K562 (cell line): ENCODE measurements around the gene ITPR2. TPM values are rescaled to one million over a fixed set of nuclear protein-coding genes. Genes with fewer than 3 reads are reported as not detected.

ENCODE experiments used
- CAMTA2 ChIP-seq: fragments of 250-450 bp; sonication (Bioruptor Pico); conservative IDR thresholded peaks from 2 replicates; pipeline ENCODE4 v1.5.1; 2022
- CBFB ChIP-seq: sonication (generic); formaldehyde crosslinking; IDR thresholded peaks from 2 replicates; pipeline ENCODE4 v1.4.0; 2020; ENCODE audit warnings: mild to moderate bottlenecking, missing genetic modification reagents
- CCAR2 ChIP-seq: fragments of 200-400 bp; formaldehyde crosslinking; IDR thresholded peaks from 2 replicates; pipeline ENCODE4 v1.6.1; 2017; ENCODE audit warnings: mild to moderate bottlenecking, low read depth, low read length
- DPF2 ChIP-seq: fragments of 450-650 bp; IDR thresholded peaks from 2 replicates; pipeline ENCODE4 v1.6.1; 2016
- ELF1 ChIP-seq: fragments of 200-800 bp; sonication (Bioruptor generic); IDR thresholded peaks from 2 replicates; pipeline ENCODE4 v1.6.1; 2016; ENCODE audit warnings: missing genetic modification characterization, missing compliant biosample characterization
- FOXP1 ChIP-seq: sonication (generic); formaldehyde crosslinking; IDR thresholded peaks from 2 replicates; pipeline ENCODE4 v1.8.0; 2022; ENCODE audit warnings: mild to moderate bottlenecking, missing genetic modification reagents
- IFI16 ChIP-seq: fragments of 250-450 bp; sonication (Bioruptor Pico); IDR thresholded peaks from 2 replicates; pipeline ENCODE4 v2.1.2; 2022; ENCODE audit warnings: mild to moderate bottlenecking, inconsistent platforms
- KLF1 ChIP-seq: fragments of 450-650 bp; IDR thresholded peaks from 2 replicates; pipeline ENCODE4 v1.6.1; 2016; ENCODE audit warnings: missing genetic modification characterization, missing compliant biosample characterization
- MCM5 ChIP-seq: fragments of 450-650 bp; IDR thresholded peaks from 2 replicates; pipeline ENCODE4 v1.6.1; 2016; ENCODE audit warnings: low read depth
- MEF2D ChIP-seq: conservative IDR thresholded peaks from 2 replicates; pipeline ENCODE4 v1.6.1; 2016; ENCODE audit warnings: low read depth, missing genetic modification characterization, missing compliant biosample characterization
- PCBP2 ChIP-seq: fragments of 200-400 bp; formaldehyde crosslinking; IDR thresholded peaks from 2 replicates; pipeline ENCODE4 v1.6.1; 2018; ENCODE audit warnings: low read length, low read depth, mild to moderate bottlenecking, moderate library complexity; ENCODE audit not compliant: poor library complexity, severe bottlenecking
- RB1 ChIP-seq: fragments of 450-650 bp; IDR thresholded peaks from 2 replicates; pipeline ENCODE4 v1.6.1; 2017; ENCODE audit warnings: low read depth, mild to moderate bottlenecking
- RFX1 ChIP-seq: fragments of 450-650 bp; IDR thresholded peaks from 2 replicates; pipeline ENCODE4 v1.6.1; 2016; ENCODE audit warnings: mild to moderate bottlenecking, moderate library complexity
- SRSF1 ChIP-seq: fragments of 200-400 bp; formaldehyde crosslinking; IDR thresholded peaks from 2 replicates; pipeline ENCODE4 v1.6.1; 2017; ENCODE audit warnings: mild to moderate bottlenecking, low read depth, low read length, moderate library complexity
- TEAD4 ChIP-seq, 2 experiments: sonication (generic) in 1 of 2; formaldehyde crosslinking in 1 of 2; IDR thresholded peaks; 2 replicates each; pipeline versions ENCODE4 v1.6.1 to v1.8.0; 2012 to 2022; ENCODE audit warnings: borderline replicate concordance in 1 of 2, inconsistent platforms in 1 of 2, low read length in 1 of 2, mild to moderate bottlenecking in 1 of 2, missing genetic modification reagents in 1 of 2
- YBX1 ChIP-seq: fragments of 450-650 bp; IDR thresholded peaks from 2 replicates; pipeline ENCODE4 v1.7.1; 2016; ENCODE audit warnings: mild to moderate bottlenecking
- ZFP36 ChIP-seq: fragments of 150-350 bp; IDR thresholded peaks from 2 replicates; pipeline ENCODE4 v1.6.1; 2018; ENCODE audit warnings: low read length, low read depth; ENCODE audit not compliant: partially characterized antibody
- ZKSCAN1 ChIP-seq: fragments of 150-350 bp; IDR thresholded peaks from 2 replicates; pipeline ENCODE4 v1.6.1; 2016; ENCODE audit warnings: low read depth, low read length
- ZNF263 ChIP-seq: sonication (generic); formaldehyde crosslinking; IDR thresholded peaks from 2 replicates; pipeline ENCODE4 v1.8.0; 2022; ENCODE audit warnings: mild to moderate bottlenecking, missing genetic modification reagents, borderline replicate concordance
- polyA plus RNA-seq, 8 experiments: library from polyadenylated mRNA; depleted of rRNA in 4 of 8; stranded (reverse) in 5 of 8; unstranded in 3 of 8; fragments of >200 nt; fragmentation: Nextera tagmentation in 2 of 8; fragmentation: Illumina TruSeq in 1 of 8; extraction: Ambion mirVana in 2 of 8; extraction: Trizol in 1 of 8; gene quantifications; 2 replicates each; pipeline versions ENCODE4 v1.2.1 to v1.2.3, GENCODE V29; 2011 to 2014; ENCODE audit warnings: inconsistent platforms in 1 of 8, missing spikeins in 1 of 8
- total RNA-seq, 7 experiments: library from RNA; depleted of rRNA in 6 of 7; stranded (reverse); fragments of >200 nt in 6 of 7; fragmentation: Illumina TruSeq in 2 of 7; extraction: Trizol in 2 of 7; gene quantifications; 2 replicates each; pipeline versions ENCODE4 v1.2.1 to v1.2.3, GENCODE V29; 2011 to 2021; ENCODE audit warnings: low replicate concordance in 1 of 7
- TF ChIP-seq, protein P1 (sequence below): sonication (generic); formaldehyde crosslinking; IDR thresholded peaks from 2 replicates; pipeline ENCODE4 v1.8.1; 2023; ENCODE audit warnings: mild to moderate bottlenecking, missing genetic modification reagents
- TF ChIP-seq, protein P2 (sequence below): fragments of 450-650 bp; IDR thresholded peaks from 2 replicates; pipeline ENCODE4 v1.6.1; 2016; ENCODE audit warnings: antibody characterized with exemption
- TF ChIP-seq, protein P3 (sequence below): sonication (generic); formaldehyde crosslinking; IDR thresholded peaks from 2 replicates; pipeline ENCODE4 v1.8.1; 2022; ENCODE audit warnings: missing genetic modification reagents
- TF ChIP-seq, protein P4 (sequence below): sonication (generic); formaldehyde crosslinking; IDR thresholded peaks from 2 replicates; pipeline ENCODE4 v1.8.0; 2023; ENCODE audit warnings: mild to moderate bottlenecking, missing genetic modification reagents
- TF ChIP-seq, protein P5 (sequence below): sonication (generic); formaldehyde crosslinking; IDR thresholded peaks from 2 replicates; pipeline ENCODE4 v1.8.0; 2022; ENCODE audit warnings: mild to moderate bottlenecking, missing genetic modification reagents

ITPR2 gene
- total and polyA plus RNA-seq, 9 of the 15 experiments (the other 6 are each of a cell fraction or from before 2014, with no cell fraction given) = 0.21 to 3.3 (median 0.95) TPM

DNA sequence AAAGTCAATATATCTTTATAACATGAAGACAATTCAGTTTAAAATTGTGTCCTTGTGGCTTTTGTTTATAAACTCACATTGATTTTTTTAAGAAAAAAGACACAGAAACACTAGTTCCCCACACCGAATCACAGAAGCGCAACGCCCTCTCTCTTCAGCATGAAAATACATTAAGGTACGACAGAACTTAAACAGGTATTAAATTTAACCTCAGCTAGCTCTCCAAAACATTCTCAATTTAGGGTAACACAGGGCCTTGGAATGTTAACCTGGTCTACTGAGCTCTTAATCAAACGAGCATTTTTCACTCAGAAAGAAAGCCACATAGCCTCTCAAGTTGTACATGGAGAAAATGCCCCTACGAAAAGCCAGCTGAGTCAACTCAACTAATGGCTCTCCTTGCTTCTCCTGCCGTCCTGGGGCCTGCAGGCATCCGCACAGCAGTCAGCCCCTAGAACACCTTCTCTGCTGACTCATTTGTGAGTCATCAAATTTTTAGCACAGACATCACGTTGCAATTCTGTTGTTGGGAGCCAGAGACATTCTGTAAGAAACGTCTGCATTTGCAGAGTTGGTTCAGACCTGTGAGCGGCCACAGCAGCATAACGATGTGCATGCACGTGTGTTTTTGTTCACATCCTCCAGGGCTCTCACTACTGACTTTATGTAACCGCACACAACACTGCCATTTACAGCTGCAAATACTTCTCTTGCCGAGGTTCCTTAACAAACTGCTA, 141.6 kb downstream of the ITPR2 start (continued):
- TF ChIP-seq, protein P1, sequence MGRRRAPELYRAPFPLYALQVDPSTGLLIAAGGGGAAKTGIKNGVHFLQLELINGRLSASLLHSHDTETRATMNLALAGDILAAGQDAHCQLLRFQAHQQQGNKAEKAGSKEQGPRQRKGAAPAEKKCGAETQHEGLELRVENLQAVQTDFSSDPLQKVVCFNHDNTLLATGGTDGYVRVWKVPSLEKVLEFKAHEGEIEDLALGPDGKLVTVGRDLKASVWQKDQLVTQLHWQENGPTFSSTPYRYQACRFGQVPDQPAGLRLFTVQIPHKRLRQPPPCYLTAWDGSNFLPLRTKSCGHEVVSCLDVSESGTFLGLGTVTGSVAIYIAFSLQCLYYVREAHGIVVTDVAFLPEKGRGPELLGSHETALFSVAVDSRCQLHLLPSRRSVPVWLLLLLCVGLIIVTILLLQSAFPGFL = no peak
- no peak for TF ChIP-seq RFX1
- no peak for TF ChIP-seq FOXP1 (CRISPR knock-in tag)
- TF ChIP-seq, protein P2, sequence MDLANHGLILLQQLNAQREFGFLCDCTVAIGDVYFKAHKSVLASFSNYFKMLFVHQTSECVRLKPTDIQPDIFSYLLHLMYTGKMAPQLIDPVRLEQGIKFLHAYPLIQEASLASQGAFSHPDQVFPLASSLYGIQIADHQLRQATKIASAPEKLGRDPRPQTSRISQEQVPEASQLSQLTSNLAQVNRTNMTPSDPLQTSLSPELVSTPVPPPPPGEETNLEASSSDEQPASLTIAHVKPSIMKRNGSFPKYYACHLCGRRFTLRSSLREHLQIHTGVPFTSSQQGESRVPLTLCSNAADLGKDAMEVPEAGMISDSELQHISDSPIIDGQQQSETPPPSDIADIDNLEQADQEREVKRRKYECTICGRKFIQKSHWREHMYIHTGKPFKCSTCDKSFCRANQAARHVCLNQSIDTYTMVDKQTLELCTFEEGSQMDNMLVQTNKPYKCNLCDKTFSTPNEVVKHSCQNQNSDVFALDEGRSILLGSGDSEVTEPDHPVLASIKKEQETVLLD = no peak
- TF ChIP-seq CAMTA2 (CRISPR knock-in tag) = no peak
- no peak for TF ChIP-seq CCAR2
- TF ChIP-seq, protein P3, sequence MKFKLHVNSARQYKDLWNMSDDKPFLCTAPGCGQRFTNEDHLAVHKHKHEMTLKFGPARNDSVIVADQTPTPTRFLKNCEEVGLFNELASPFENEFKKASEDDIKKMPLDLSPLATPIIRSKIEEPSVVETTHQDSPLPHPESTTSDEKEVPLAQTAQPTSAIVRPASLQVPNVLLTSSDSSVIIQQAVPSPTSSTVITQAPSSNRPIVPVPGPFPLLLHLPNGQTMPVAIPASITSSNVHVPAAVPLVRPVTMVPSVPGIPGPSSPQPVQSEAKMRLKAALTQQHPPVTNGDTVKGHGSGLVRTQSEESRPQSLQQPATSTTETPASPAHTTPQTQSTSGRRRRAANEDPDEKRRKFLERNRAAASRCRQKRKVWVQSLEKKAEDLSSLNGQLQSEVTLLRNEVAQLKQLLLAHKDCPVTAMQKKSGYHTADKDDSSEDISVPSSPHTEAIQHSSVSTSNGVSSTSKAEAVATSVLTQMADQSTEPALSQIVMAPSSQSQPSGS = no peak
- no peak for TF ChIP-seq KLF1 (tag)
- TF ChIP-seq, protein P4, sequence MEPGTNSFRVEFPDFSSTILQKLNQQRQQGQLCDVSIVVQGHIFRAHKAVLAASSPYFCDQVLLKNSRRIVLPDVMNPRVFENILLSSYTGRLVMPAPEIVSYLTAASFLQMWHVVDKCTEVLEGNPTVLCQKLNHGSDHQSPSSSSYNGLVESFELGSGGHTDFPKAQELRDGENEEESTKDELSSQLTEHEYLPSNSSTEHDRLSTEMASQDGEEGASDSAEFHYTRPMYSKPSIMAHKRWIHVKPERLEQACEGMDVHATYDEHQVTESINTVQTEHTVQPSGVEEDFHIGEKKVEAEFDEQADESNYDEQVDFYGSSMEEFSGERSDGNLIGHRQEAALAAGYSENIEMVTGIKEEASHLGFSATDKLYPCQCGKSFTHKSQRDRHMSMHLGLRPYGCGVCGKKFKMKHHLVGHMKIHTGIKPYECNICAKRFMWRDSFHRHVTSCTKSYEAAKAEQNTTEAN (CRISPR knock-in tag) = no peak
- no peak for TF ChIP-seq ELF1 (tag)
- no peak for TF ChIP-seq CBFB
- no peak for TF ChIP-seq ZFP36
- no peak for TF ChIP-seq ZNF263
- no peak; the same call in 1 of the 2 replicates for TF ChIP-seq MEF2D (tag)
- TF ChIP-seq SRSF1 = no peak
- TF ChIP-seq, protein P5, sequence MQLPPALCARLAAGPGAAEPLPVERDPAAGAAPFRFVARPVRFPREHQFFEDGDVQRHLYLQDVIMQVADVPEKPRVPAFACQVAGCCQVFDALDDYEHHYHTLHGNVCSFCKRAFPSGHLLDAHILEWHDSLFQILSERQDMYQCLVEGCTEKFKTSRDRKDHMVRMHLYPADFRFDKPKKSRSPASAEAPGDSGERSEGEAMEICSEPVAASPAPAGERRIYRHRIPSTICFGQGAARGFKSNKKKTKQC (CRISPR knock-in tag) = no peak
- TF ChIP-seq TEAD4 (IDR thresholded peaks at IDR 0.05; ENCODE audit: low read length) = peak; percentile 59; the same call in 1 of the 2 replicates
- no peak for TF ChIP-seq TEAD4 (CRISPR knock-in tag; IDR thresholded peaks at IDR 0.05; ENCODE audit: borderline replicate concordance)
- TF ChIP-seq RB1 = no peak
- no peak for TF ChIP-seq IFI16 (CRISPR knock-in tag)
- no peak for TF ChIP-seq PCBP2
- TF ChIP-seq MCM5 = no peak
- TF ChIP-seq YBX1 = no peak
- TF ChIP-seq ZKSCAN1 = no peak
- TF ChIP-seq DPF2 = peak; percentile 90
